SH-SY5Y (cell line): Measurements from ENCODE around the gene CDC20.

ENCODE experiments used
- GATA2 ChIP-seq: IDR thresholded peaks from 2 replicates; pipeline ENCODE4 v1.6.1; 2011; ENCODE audit warnings: mild to moderate bottlenecking, low read depth, low read length
- GATA3 ChIP-seq: IDR thresholded peaks from 2 replicates; pipeline ENCODE4 v1.6.1; 2011; ENCODE audit warnings: low read depth, mild to moderate bottlenecking, low read length, moderate library complexity

- TF ChIP-seq GATA2 (no peak), GATA3 (no peak)
Measured at GRCh38 chr1:43363935-43364525, 5.2 kb downstream of the CDC20 start.
